ENCODE data around the gene ERCC1. TPM values are rescaled to one million over a fixed set of nuclear protein-coding genes. Genes with fewer than 3 reads are reported as not detected.
A peak's percentile ranks its signal among the peaks of the same experiment; 100 is the strongest.

The ERCC1 gene
- total RNA-seq, 2 experiments from 2014 or later = 32.5 to 32.6 TPM

DNA sequence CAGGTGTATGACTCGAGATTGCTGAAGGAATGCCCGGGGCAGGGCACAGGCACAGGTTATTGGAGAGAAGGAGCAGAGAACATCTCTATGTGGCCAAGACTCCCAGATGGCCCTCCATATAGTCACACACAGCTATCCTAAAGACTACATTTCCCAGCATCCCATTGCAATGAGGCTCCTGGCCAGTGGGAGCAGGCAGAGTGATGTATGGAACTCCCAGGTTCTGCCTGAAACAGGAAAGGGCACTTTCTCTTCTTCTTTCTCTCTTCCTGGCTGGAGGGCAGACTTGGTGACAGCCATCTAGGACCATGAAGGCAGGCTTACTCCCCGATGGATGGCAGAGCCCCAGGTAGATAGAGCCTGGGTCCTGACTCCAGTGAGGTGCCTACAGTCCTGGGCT lies 32.4 kb downstream of the ERCC1 start:
- no peaks in the 10 kb centered on the region for H3K36me3 ChIP-seq (ENCODE audit: insufficient read depth, low read length)
- CTCF ChIA-PET = no interaction called here
- H3K27me3 ChIP-seq (ENCODE audit: control insufficient read depth in 1 of 2, insufficient read depth in 2 of 2, low read length in 2 of 2) = peaks cover 2 to 16% of the 10 kb centered on the region in 2 experiments
- Mint-ChIP-seq H3K27me3 (peaks cover 24% of the 10 kb centered on the region), H3K36me3 (ENCODE audit: low read depth) (no peaks in the 10 kb centered on the region), H3K9me3 (no peaks in the 10 kb centered on the region), H3K4me1 (ENCODE audit: low read depth) (no peaks in the 10 kb centered on the region), H3K27ac (no peak overlapping the region), H3K4me3 (no peak overlapping the region)
- no peak for ATAC-seq (ENCODE audit: poor library complexity)
- no peak for DNase-seq
- POLR2A ChIA-PET = no interaction called here
- intact Hi-C loops (cut with DNase I, micrococcal nuclease) = no loop called here
- no peak overlapping the region for H3K27ac ChIP-seq (ENCODE audit: low read depth in 1 of 2, low read length in 2 of 2)
- TF ChIP-seq, protein P1, sequence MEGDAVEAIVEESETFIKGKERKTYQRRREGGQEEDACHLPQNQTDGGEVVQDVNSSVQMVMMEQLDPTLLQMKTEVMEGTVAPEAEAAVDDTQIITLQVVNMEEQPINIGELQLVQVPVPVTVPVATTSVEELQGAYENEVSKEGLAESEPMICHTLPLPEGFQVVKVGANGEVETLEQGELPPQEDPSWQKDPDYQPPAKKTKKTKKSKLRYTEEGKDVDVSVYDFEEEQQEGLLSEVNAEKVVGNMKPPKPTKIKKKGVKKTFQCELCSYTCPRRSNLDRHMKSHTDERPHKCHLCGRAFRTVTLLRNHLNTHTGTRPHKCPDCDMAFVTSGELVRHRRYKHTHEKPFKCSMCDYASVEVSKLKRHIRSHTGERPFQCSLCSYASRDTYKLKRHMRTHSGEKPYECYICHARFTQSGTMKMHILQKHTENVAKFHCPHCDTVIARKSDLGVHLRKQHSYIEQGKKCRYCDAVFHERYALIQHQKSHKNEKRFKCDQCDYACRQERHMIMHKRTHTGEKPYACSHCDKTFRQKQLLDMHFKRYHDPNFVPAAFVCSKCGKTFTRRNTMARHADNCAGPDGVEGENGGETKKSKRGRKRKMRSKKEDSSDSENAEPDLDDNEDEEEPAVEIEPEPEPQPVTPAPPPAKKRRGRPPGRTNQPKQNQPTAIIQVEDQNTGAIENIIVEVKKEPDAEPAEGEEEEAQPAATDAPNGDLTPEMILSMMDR (IDR thresholded peaks at IDR 0.05) = no peak
- H3K4me3 ChIP-seq (ENCODE audit: low read length) = no peak overlapping the region
- H3K4me1 ChIP-seq (ENCODE audit: insufficient read depth, low read length) = peaks cover 3% of the 10 kb centered on the region
- no peaks in the 10 kb centered on the region for H3K9me3 ChIP-seq (ENCODE audit: control insufficient read depth in 1 of 2, insufficient read depth in 1 of 2, low read length in 2 of 2)

DNA sequence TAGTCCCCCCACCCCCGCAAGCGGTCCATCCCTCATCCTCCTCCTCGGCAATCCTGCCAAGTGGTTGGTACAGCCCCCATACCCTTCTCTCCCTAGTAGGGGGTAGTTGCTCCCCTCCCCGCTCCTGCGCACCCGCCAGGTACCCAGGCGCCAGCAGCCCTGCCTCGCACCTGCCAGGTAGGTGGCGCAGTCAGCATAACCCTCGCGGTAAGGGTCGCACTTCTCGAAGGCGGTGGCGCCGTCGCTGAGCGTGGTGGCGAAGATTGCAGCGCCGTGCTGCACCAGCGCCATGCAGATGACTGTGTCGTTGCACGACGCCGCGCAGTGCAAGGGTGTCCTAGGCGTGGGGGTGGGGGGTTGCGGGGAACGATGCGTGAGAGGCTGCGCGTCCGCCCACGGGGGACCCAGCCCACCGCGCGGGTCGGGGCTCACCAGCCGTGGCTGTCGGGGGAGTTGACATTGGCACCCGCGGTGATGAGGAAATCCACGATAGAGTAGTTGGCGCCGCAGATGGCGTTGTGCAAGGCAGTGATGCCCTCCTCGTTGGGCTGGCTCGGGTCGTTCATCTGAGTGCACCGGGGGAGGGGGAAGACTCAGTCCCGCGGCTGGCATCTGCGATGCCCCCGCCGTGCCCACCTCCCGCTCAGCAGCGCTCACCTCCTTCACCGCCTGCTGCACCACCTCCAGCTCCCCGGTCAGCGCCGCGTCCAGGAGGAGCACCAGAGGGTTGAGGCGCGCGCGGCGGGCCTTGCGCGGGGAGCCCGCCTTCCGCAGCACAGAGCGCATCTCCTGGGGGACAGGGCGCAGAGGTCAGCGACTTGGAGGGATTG lies 38.1 kb downstream of the ERCC1 start:
- TF ChIP-seq, protein P1 (IDR thresholded peaks at IDR 0.05) = no peak
- H3K36me3 ChIP-seq (ENCODE audit: insufficient read depth, low read length) = no peaks in the 10 kb centered on the region
- Mint-ChIP-seq H3K4me1 (ENCODE audit: low read depth) (no peaks in the 10 kb centered on the region), H3K4me3 (no peak overlapping the region), H3K27me3 (peaks cover 39% of the 10 kb centered on the region), H3K27ac (no peak overlapping the region), H3K36me3 (ENCODE audit: low read depth) (no peaks in the 10 kb centered on the region), H3K9me3 (no peaks in the 10 kb centered on the region)
- peaks cover 12% of the 10 kb centered on the region for H3K4me1 ChIP-seq (ENCODE audit: insufficient read depth, low read length)
- H3K27me3 ChIP-seq (ENCODE audit: control insufficient read depth in 1 of 2, insufficient read depth in 2 of 2, low read length in 2 of 2) = peaks cover 17 to 28% of the 10 kb centered on the region in 2 experiments
- no peak overlapping the region for H3K27ac ChIP-seq (ENCODE audit: low read depth in 1 of 2, low read length in 2 of 2)
- intact Hi-C loops (cut with DNase I, micrococcal nuclease) = no loop called here
- no peak overlapping the region for H3K4me3 ChIP-seq (ENCODE audit: low read length)
- CTCF ChIA-PET = no interaction called here
- H3K9me3 ChIP-seq (ENCODE audit: control insufficient read depth in 1 of 2, insufficient read depth in 1 of 2, low read length in 2 of 2) = peaks cover 0 to 10% of the 10 kb centered on the region in 2 experiments
- POLR2A ChIA-PET = no interaction called here
- peak; percentile 32 for ATAC-seq (ENCODE audit: poor library complexity)
- DNase-seq = peak in 2 of 14 experiments; percentile 25 to 42

DNA sequence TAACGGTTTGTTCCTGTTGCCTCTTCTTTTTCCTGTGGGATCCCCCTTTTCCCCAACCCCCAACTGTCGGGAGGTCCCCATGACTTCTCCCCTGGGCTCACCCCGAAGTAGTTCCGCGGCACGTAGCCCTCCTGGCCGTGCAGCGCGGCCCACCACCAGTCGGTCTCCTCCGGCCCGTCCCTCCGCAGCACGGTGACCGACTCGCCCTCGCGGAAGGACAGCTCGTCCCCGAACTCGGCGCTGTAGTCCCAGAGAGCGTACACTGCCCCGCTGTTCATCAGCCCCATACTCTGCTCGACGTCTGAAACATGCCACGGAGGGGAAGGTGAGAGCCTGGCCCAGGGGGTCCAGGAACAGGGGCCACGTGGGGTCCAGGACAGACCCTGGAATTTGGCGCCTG lies 41.3 kb downstream of the ERCC1 start:
- Histone ChIP-seq H3K9me3 (ENCODE audit: control insufficient read depth in 1 of 2, insufficient read depth in 1 of 2, low read length in 2 of 2) (peaks cover 0 to 10% of the 10 kb centered on the region in 2 experiments), H3K27me3 (ENCODE audit: control insufficient read depth in 1 of 2, insufficient read depth in 2 of 2, low read length in 2 of 2) (peaks cover 15 to 27% of the 10 kb centered on the region in 2 experiments), H3K4me1 (ENCODE audit: insufficient read depth, low read length) (peaks cover 12% of the 10 kb centered on the region), H3K27ac (ENCODE audit: low read depth in 1 of 2, low read length in 2 of 2) (no peak overlapping the region), H3K4me3 (ENCODE audit: low read length) (no peak overlapping the region), H3K36me3 (ENCODE audit: insufficient read depth, low read length) (no peaks in the 10 kb centered on the region)
- ATAC-seq (ENCODE audit: poor library complexity) (no peak), DNase-seq (no peak)
- Mint-ChIP-seq H3K4me1 (ENCODE audit: low read depth) (no peaks in the 10 kb centered on the region), H3K9me3 (no peaks in the 10 kb centered on the region), H3K36me3 (ENCODE audit: low read depth) (no peaks in the 10 kb centered on the region), H3K4me3 (no peak overlapping the region), H3K27ac (no peak overlapping the region), H3K27me3 (peaks cover 29% of the 10 kb centered on the region)
- intact Hi-C loops (cut with DNase I, micrococcal nuclease) = no loop called here
- POLR2A ChIA-PET = no interaction called here
- CTCF ChIA-PET = no interaction called here
- TF ChIP-seq, protein P1 (IDR thresholded peaks at IDR 0.05) = no peak

Data from CD4-positive, alpha-beta T cell (primary cell).